HepG2 (cell line): ENCODE data around the gene NFIC. TPM values are rescaled to one million over a fixed set of nuclear protein-coding genes. Genes with fewer than 3 reads are reported as not detected.

Experiments used
- MAZ ChIP-seq, 2 experiments: sonication (generic) in 1 of 2; formaldehyde crosslinking in 1 of 2; IDR thresholded peaks; 2 replicates each; pipeline versions ENCODE4 v1.5.0 to v1.6.1; 2012 to 2020; ENCODE audit warnings: low read depth in 2 of 2, mild to moderate bottlenecking in 2 of 2, borderline replicate concordance in 1 of 2, improper control_type of control experiment in 1 of 2, low read length in 1 of 2, missing genetic modification reagents in 1 of 2, moderate library complexity in 1 of 2
- NR0B2 ChIP-seq: sonication (generic); formaldehyde crosslinking; IDR thresholded peaks from 2 replicates; pipeline ENCODE4 v1.4.0; 2020; ENCODE audit warnings: mild to moderate bottlenecking, missing genetic modification reagents
- PBX2 ChIP-seq: IDR thresholded peaks from 2 replicates; pipeline ENCODE4 v1.6.1; 2016; ENCODE audit warnings: control low read depth
- POLR2A ChIP-seq, 2 experiments: IDR thresholded peaks; 2 replicates each; pipeline ENCODE4 v1.6.1; 2011; ENCODE audit warnings: low read depth in 2 of 2, low read length in 2 of 2, mild to moderate bottlenecking in 1 of 2, moderate library complexity in 1 of 2; ENCODE audit not compliant: insufficient read depth in 1 of 2
- REST ChIP-seq, 2 experiments: IDR thresholded peaks; 2 replicates each; pipeline ENCODE4 v1.6.1; 2011 to 2012; ENCODE audit warnings: low read length in 2 of 2, borderline replicate concordance in 1 of 2, low read depth in 1 of 2, mild to moderate bottlenecking in 1 of 2, moderate library complexity in 1 of 2
- USF2 ChIP-seq, 2 experiments: sonication (generic) in 1 of 2; formaldehyde crosslinking in 1 of 2; IDR thresholded peaks; 2 replicates each; pipeline versions ENCODE4 v1.5.1 to v1.6.1; 2011 to 2020; ENCODE audit warnings: borderline replicate concordance in 1 of 2, low read depth in 1 of 2, low read length in 1 of 2, mild to moderate bottlenecking in 1 of 2, missing genetic modification reagents in 1 of 2, moderate library complexity in 1 of 2
- ZBTB39 ChIP-seq: sonication (generic); formaldehyde crosslinking; IDR thresholded peaks from 2 replicates; pipeline ENCODE4 v1.5.0; 2020; ENCODE audit warnings: missing genetic modification reagents
- ZNF142 ChIP-seq: sonication (generic); formaldehyde crosslinking; IDR thresholded peaks from 2 replicates; pipeline ENCODE4 v1.4.0; 2020; ENCODE audit warnings: missing genetic modification reagents
- polyA plus RNA-seq, 8 experiments: library from polyadenylated mRNA; depleted of rRNA in 3 of 8; stranded (reverse) in 7 of 8; unstranded in 1 of 8; fragments of >200 nt; fragmentation: Illumina TruSeq in 4 of 8; extraction: Trizol in 4 of 8; gene quantifications; 2 replicates each; pipeline versions ENCODE4 v1.2.1 to v1.2.3, GENCODE V29; 2011 to 2016; ENCODE audit warnings: low read depth in 4 of 8, missing spikeins in 1 of 8, mixed read lengths in 1 of 8; ENCODE audit not compliant: insufficient read depth in 1 of 8
- total RNA-seq, 5 experiments: library from RNA; depleted of rRNA; stranded (reverse); fragments of >200 nt; fragmentation: Illumina TruSeq; extraction: Trizol; gene quantifications; 2 replicates each; pipeline ENCODE4 v1.2.3, GENCODE V29; 2016; ENCODE audit warnings: low read depth in 1 of 5

Gene NFIC
- total and polyA plus RNA-seq, 2 of the 13 experiments (the other 11 are each of a cell fraction or from before 2014, with no cell fraction given): 1.3 to 2.5 TPM

GRCh38 chr19:3413796-3414327 lies 47.5 kb downstream of the NFIC start (continued):
- TF ChIP-seq USF2 (IDR thresholded peaks at IDR 0.05; ENCODE audit: low read depth, low read length) (0 out of 2 replicates have a peak, but pooled peaks have one; percentile 2), USF2 (CRISPR knock-in tag; IDR thresholded peaks at IDR 0.05; ENCODE audit: borderline replicate concordance) (no peak; the same call in 1 of the 2 replicates), MAZ (IDR thresholded peaks at IDR 0.05; ENCODE audit: borderline replicate concordance, low read depth, low read length) (0 out of 2 replicates have a peak, but pooled peaks have one; percentile 9), MAZ (CRISPR knock-in tag; IDR thresholded peaks at IDR 0.05; ENCODE audit: low read depth) (peak; percentile 35; the same call in 1 of the 2 replicates), NR0B2 (CRISPR knock-in tag) (peak; percentile 44; the same call in 1 of the 2 replicates), PBX2 (CRISPR knock-in tag) (no peak), ZBTB39 (CRISPR knock-in tag) (no peak), POLR2A (IDR thresholded peaks at IDR 0.05; ENCODE audit: insufficient read depth in 1 of 2, low read depth in 2 of 2, low read length in 2 of 2) (no peak), ZNF142 (no peak), REST (IDR thresholded peaks at IDR 0.05; ENCODE audit: borderline replicate concordance in 1 of 2, low read depth in 1 of 2, low read length in 2 of 2) (no peak)
